Astrocyte (in vitro differentiated cells and primary cell): ENCODE results near the gene IL1R2. TPM values are rescaled to one million over a fixed set of nuclear protein-coding genes. Genes with fewer than 3 reads are reported as not detected.

ENCODE experiments used
- DNase-seq: peaks from one replicate; pipeline ENCODE4 v3.0.0-alpha.2; 2010; ENCODE audit warnings: low read depth
- FAIRE-seq: peaks from 2 replicates; lab custom pipeline; 2011; peaks lifted over from hg19 to GRCh38; lab: Jason Lieb, UNC
- H2AFZ ChIP-seq: 2 replicates; pipeline ENCODE4 v1.6.0; 2012; ENCODE audit warnings: low read depth, low read length, inconsistent platforms
- H3K27ac ChIP-seq: 2 replicates; pipeline ENCODE4 v1.5.1; 2011; ENCODE audit warnings: low read depth, low read length, inconsistent platforms
- H3K27me3 ChIP-seq: 2 replicates; pipeline ENCODE4 v1.6.0; 2011; ENCODE audit warnings: low read length, inconsistent platforms; ENCODE audit not compliant: insufficient read depth
- H3K36me3 ChIP-seq: 2 replicates; pipeline ENCODE4 v1.5.1; 2011; ENCODE audit warnings: low read length, inconsistent platforms; ENCODE audit not compliant: insufficient read depth
- H3K4me1 ChIP-seq: 2 replicates; pipeline ENCODE4 v1.5.1; 2011; ENCODE audit warnings: low read length, inconsistent platforms; ENCODE audit not compliant: insufficient read depth
- H3K4me2 ChIP-seq: 2 replicates; pipeline ENCODE4 v1.6.0; 2012; ENCODE audit warnings: low read length, inconsistent platforms
- H3K4me3 ChIP-seq: 2 replicates; pipeline ENCODE4 v1.5.1; 2011; ENCODE audit warnings: low read depth, mild to moderate bottlenecking, low read length, inconsistent platforms; ENCODE audit not compliant: insufficient read depth
- H3K79me2 ChIP-seq: 2 replicates; pipeline ENCODE4 v1.6.0; 2012; ENCODE audit warnings: mild to moderate bottlenecking, low read length, inconsistent platforms; ENCODE audit not compliant: insufficient read depth
- H3K9ac ChIP-seq: 2 replicates; pipeline ENCODE4 v1.6.0; 2012; ENCODE audit warnings: mild to moderate bottlenecking, low read length, inconsistent platforms
- H3K9me3 ChIP-seq: 2 replicates; pipeline ENCODE4 v1.5.1; 2012; ENCODE audit warnings: low read depth, mild to moderate bottlenecking, low read length, inconsistent platforms; ENCODE audit not compliant: insufficient read depth
- H4K20me1 ChIP-seq: 2 replicates; pipeline ENCODE4 v1.6.0; 2012; ENCODE audit warnings: low read length, inconsistent platforms; ENCODE audit not compliant: insufficient read depth
- H3K27ac Mint-ChIP-seq: one replicate; pipeline ENCODE4 v1.8.0; 2021; ENCODE audit warnings: mild to moderate bottlenecking, mixed read lengths; ENCODE audit not compliant: unreplicated experiment
- H3K27me3 Mint-ChIP-seq: one replicate; pipeline ENCODE4 v1.8.0; 2021; ENCODE audit warnings: low read depth, mixed read lengths; ENCODE audit not compliant: unreplicated experiment
- H3K36me3 Mint-ChIP-seq: one replicate; pipeline ENCODE4 v1.8.0; 2021; ENCODE audit warnings: low read depth, mixed read lengths; ENCODE audit not compliant: unreplicated experiment
- H3K4me1 Mint-ChIP-seq: one replicate; pipeline ENCODE4 v1.8.0; 2021; ENCODE audit warnings: low read depth, mixed read lengths; ENCODE audit not compliant: unreplicated experiment
- H3K4me3 Mint-ChIP-seq: one replicate; pipeline ENCODE4 v1.8.0; 2021; ENCODE audit warnings: mild to moderate bottlenecking, moderate library complexity, mixed read lengths; ENCODE audit not compliant: unreplicated experiment
- H3K9me3 Mint-ChIP-seq: one replicate; pipeline ENCODE4 v1.8.0; 2021; ENCODE audit warnings: mild to moderate bottlenecking, mixed read lengths; ENCODE audit not compliant: unreplicated experiment
- CTCF ChIP-seq: IDR thresholded peaks from 2 replicates; pipeline ENCODE4 v1.5.1; 2011; ENCODE audit warnings: low read depth, mild to moderate bottlenecking, inconsistent platforms, low read length, moderate library complexity; ENCODE audit not compliant: insufficient read depth
- EZH2 ChIP-seq: IDR thresholded peaks from 2 replicates; pipeline ENCODE4 v1.6.1; 2012; ENCODE audit warnings: mild to moderate bottlenecking, low read length, inconsistent platforms; ENCODE audit not compliant: insufficient read depth
- total RNA-seq: library from RNA; stranded (reverse); gene quantifications from 2 replicates; pipeline ENCODE4 v1.2.1, GENCODE V29; 2021

Gene IL1R2
- total RNA-seq, 1 donor from 2014 or later = 0.34 TPM

- Mint-ChIP-seq H3K4me3 (no peak overlapping the region), H3K36me3 (no peaks in the 10 kb centered on the region), H3K27ac (peak overlapping the region; percentile 79), H3K9me3 (no peaks in the 10 kb centered on the region), H3K27me3 (peaks cover 9% of the 10 kb centered on the region), H3K4me1 (peaks cover 52% of the 10 kb centered on the region)
- Histone ChIP-seq H3K4me1 (peaks cover 43% of the 10 kb centered on the region), H3K79me2 (no peaks in the 10 kb centered on the region), H3K27me3 (no peaks in the 10 kb centered on the region), H3K4me3 (peak overlapping the region; percentile 34), H3K27ac (peak overlapping the region; percentile 94), H3K4me2 (peak overlapping the region; percentile 77), H3K9me3 (no peaks in the 10 kb centered on the region), H3K36me3 (no peaks in the 10 kb centered on the region), H2AFZ (peak overlapping the region; percentile 57), H3K9ac (peak overlapping the region; percentile 78), H4K20me1 (no peaks in the 10 kb centered on the region)
- DNase-seq (peak; percentile 99), FAIRE-seq (peak; percentile 23)
- TF ChIP-seq EZH2 (no peak), CTCF (no peak)
Measured at GRCh38 chr2:102063941-102064678, 72.3 kb downstream of the IL1R2 start.

DNA sequence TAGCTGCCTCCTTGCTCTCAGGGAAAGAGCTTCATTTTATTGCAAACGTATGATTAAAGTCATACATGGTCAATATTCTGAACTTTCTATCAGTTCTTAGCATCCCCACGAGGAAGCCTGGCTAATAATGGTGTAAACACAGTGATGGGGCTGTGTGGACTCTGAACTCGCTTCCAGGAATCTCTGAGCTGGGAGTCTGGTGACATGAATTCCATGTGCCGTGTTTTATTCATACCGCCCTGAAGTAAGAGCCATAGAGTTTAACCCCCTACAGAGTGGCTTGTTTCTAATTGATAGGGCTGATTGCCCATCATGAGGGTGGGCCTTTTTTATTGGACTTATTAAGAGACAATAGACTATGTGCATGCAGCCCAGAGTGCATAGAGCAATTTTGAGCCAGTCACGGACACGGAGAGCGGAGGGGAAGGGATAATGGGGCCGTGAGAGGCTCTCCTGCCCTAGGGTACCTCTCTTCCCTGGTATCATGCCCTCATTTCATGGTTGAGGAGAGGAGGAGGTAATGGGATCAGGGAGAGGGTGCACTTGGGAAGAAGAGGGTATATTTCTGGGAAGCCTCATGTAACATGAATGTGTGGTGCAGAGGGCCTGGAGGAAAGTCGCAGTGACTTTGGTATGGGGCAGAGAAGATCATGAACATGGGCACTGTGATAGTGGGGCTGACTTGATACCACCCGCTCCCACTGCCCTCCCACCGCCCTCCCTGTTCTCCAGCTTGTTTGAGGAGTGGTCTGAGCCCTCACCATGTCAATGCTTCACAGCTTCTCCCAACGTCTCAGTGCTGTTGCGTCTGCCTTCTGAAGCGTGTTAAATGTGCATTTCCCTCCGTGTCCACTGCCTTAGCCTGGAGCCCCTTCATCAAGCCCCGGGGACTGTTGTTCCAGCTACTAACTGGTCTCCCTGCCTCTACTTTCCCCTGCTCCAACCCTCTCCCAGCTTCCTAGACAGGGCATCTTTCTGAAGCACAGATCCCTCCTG, 73.2 kb downstream of the IL1R2 start:
- Histone ChIP-seq H3K4me2 (peak overlapping the region; percentile 77), H3K9me3 (no peaks in the 10 kb centered on the region), H3K79me2 (no peaks in the 10 kb centered on the region), H4K20me1 (no peaks in the 10 kb centered on the region), H3K4me3 (peak overlapping the region; percentile 34), H2AFZ (peak overlapping the region; percentile 35), H3K27me3 (no peaks in the 10 kb centered on the region), H3K36me3 (no peaks in the 10 kb centered on the region), H3K27ac (peak overlapping the region; percentile 94), H3K4me1 (peaks cover 43% of the 10 kb centered on the region), H3K9ac (peak overlapping the region; percentile 78)
- FAIRE-seq = no peak
- H3K36me3 Mint-ChIP-seq = no peaks in the 10 kb centered on the region
- H3K27me3 Mint-ChIP-seq = peaks cover 1% of the 10 kb centered on the region
- peak; percentile 69 for DNase-seq
- peak overlapping the region; percentile 79 for H3K27ac Mint-ChIP-seq
- peaks cover 51% of the 10 kb centered on the region for H3K4me1 Mint-ChIP-seq
- no peak overlapping the region for H3K4me3 Mint-ChIP-seq
- H3K9me3 Mint-ChIP-seq = no peaks in the 10 kb centered on the region
- TF ChIP-seq CTCF = no peak
- TF ChIP-seq EZH2 = no peak
